Measurements from ENCODE around the gene TRIM46.

DNA sequence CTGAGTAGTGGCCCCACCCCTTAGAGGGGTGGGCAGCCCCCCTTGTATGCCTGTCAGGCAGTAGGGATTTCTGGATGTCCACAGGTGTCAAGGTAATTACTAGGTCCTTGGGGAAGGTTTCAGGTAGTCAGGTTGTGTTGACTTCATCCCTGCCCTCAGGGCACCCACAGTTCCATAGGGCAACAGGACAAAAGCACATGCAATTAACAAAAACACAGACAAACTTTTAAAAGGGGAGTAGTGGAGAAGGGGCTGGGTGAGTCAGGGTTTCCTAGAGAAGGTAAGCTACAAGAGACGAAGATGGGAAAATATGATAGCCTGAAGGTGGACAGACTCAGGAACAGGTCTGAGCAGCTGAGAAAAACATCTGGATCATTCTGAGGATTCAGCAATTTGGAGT lies 14.7 kb upstream of the TRIM46 start:
- TF ChIP-seq, protein P1, sequence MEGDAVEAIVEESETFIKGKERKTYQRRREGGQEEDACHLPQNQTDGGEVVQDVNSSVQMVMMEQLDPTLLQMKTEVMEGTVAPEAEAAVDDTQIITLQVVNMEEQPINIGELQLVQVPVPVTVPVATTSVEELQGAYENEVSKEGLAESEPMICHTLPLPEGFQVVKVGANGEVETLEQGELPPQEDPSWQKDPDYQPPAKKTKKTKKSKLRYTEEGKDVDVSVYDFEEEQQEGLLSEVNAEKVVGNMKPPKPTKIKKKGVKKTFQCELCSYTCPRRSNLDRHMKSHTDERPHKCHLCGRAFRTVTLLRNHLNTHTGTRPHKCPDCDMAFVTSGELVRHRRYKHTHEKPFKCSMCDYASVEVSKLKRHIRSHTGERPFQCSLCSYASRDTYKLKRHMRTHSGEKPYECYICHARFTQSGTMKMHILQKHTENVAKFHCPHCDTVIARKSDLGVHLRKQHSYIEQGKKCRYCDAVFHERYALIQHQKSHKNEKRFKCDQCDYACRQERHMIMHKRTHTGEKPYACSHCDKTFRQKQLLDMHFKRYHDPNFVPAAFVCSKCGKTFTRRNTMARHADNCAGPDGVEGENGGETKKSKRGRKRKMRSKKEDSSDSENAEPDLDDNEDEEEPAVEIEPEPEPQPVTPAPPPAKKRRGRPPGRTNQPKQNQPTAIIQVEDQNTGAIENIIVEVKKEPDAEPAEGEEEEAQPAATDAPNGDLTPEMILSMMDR (IDR thresholded peaks at IDR 0.05): no peak
- no peak for TF ChIP-seq ZFX (IDR thresholded peaks at IDR 0.05; ENCODE audit: borderline replicate concordance)
